HG03378 (cell line): ENCODE measurements around the gene ADAMTS13.
"Not testable (repeated sequence)": the region's sequence is repeated elsewhere in the genome, so short reads cannot be mapped to it uniquely, and the experiment has no call there.

Source experiments
- ATAC-seq: cut with Tn5 transposase; IDR thresholded peaks from one replicate; pipeline ENCODE4 v1.9.1; 2021; ENCODE audit warnings: mild to moderate bottlenecking, moderate library complexity; ENCODE audit not compliant: unreplicated experiment

Gene ADAMTS13

DNA sequence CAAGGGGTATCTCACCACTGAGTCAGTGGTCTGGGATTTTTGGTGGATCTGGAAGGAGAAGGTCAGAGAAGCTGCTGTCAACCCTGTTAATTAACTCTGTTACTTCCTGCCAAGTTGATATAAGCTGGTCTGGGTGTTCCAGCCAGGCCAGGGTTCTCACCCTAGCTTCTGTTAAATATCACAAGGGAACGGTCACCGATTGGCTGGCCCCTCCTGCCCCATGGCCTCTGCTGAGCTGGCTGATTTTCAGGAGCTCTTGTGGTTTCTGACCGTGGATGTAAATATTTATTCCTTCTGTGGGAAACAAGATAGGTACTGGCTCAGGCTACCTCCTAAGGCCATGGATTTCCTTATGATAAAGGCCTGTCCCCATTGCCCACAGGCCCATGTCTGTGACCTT, 1.0 kb downstream of the ADAMTS13 start:
- ATAC-seq, result no peak

DNA sequence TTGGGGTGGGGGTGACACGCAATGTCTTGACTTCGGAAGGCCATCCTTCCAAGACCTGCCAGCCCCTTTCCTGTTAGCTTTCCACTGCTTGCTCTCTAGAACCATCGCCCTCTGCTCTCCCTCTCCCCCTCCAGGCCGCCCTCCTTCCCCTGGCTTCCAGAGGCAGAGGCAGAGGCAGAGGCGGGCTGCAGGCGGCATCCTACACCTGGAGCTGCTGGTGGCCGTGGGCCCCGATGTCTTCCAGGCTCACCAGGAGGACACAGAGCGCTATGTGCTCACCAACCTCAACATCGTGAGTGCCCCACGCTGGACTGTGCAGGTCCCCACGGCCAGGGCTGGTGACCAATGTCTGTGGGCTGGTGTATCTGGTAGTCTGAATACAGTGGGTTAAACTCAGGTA, 2.0 kb downstream of the ADAMTS13 start:
- ATAC-seq, result no peak

DNA sequence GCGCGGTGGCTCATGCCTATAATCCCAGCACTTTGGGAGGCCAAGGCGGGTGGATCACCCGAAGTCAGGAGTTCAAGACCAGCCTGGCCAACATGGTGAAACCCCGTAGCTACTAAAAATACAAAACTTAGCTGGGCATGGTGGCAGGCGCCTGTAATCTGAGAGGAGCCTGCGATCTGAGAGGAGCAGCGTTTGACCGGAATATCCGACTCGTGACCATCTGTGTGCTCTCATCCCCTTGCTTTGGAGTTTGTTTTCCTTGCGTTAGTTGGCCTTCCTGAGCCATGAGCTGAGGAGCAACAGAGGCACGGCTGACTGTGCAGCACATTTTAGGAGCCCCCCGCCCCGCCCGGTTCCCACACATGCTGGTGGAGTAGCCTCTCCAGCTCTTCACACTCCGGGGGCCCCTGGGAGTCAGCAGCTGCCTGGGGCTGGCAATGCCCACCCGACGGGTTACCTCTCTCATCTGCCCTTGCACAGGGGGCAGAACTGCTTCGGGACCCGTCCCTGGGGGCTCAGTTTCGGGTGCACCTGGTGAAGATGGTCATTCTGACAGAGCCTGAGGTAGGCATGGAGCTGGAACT, 3.0 kb downstream of the ADAMTS13 start:
- ATAC-seq, result no peak

DNA sequence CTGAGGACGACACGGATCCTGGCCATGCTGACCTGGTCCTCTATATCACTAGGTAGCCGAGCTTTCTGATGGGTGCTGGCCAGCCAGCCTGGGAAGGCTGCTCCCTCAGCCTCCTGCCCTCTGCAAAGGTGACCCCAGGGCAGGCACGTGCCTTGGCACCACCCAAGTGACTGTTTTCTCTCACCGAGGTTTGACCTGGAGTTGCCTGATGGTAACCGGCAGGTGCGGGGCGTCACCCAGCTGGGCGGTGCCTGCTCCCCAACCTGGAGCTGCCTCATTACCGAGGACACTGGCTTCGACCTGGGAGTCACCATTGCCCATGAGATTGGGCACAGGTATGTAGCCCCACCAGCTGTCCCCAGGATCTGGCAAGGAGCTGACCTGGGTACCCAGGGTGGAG, 3.8 kb downstream of the ADAMTS13 start:
- ATAC-seq, result no peak

DNA sequence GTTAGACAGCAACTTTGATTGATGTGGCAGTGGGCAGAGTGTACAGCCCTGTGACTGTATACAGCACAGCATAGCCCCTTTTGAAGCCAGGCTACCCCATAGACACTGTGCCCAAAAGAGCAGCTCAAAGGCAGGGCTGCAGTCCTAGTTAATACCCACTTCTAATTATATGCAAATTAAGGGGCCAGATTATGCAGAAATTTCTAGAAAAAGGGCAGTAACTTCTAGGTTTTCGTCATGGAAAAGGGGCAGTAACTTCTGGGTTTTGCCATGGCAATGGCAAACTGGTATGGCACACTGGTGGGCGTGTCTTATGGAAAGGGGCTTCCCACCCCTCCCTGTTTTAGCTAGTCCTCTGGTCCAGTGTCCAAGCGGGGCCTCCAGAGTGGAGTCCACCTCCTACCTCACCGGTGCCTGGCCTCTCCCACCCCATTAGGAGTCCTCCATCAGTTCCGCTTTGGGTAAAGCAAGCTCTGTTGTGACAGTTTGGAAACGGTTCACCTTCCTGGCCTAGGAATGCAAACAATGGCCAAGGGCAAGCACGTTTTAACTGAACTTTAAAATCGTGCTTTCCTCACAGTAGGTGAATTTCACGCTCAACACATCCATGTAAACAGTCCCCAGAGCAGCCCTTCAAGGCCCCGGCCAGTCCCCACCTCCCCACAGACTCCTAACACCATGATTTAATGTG, 5.6 kb downstream of the ADAMTS13 start:
- ATAC-seq, result no peak

DNA sequence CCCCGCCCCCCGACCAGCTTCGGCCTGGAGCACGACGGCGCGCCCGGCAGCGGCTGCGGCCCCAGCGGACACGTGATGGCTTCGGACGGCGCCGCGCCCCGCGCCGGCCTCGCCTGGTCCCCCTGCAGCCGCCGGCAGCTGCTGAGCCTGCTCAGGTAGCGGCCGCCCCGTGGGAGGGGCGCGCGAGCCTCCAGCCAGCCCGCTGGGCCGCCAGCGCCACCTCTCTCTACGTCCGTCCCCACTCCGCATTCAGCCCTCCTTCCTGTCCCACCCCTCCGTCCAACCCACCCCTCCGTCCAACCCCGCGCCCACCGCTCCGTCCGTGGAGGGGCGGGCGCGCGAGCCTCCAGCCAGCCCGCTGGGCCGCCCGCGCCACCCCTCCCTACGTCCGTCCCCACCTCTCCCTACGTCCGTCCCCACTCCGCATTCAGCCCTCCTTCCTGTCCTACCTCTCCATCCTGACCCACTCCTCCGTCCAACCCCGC, 6.5 kb downstream of the ADAMTS13 start:
- no peak for ATAC-seq

DNA sequence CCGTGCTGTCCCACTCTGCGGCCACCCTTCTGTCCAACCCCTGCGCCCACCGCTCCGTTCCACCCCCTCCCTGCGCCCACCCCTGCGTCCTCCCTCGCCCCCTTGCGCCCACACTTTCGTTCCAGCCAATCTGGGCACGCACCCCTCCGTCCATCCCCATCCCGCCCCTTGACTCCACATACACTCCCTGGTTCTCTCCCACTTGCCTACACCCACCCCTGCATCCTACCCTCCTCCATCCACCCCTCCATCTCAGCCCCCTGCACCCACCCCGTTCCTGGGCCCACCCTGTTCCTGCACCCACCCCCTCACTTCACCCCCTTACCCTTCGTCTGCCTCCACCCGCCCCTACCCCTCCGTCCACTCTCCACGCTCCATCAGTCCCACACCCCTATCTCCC, 7.0 kb downstream of the ADAMTS13 start:
- ATAC-seq, result no peak

DNA sequence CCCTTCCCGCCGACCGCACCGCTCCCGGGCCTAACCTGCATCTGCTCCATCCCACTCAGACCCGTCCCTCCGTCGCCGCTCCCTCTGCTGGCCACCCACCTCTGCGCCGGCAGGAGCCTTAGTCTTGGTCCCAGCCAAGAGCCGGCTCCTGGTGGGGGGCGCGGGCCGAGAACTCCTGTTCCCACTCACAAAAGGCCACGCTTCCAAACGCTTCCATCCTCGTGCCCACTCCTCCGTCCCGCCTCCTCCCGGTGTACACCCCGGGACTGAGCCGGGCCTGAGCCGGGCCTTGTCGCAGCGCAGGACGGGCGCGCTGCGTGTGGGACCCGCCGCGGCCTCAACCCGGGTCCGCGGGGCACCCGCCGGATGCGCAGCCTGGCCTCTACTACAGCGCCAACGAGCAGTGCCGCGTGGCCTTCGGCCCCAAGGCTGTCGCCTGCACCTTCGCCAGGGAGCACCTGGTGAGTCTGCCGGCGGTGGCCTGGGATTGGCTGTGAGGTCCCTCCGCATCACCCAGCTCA, 7.5 kb downstream of the ADAMTS13 start:
- ATAC-seq, result no peak

DNA sequence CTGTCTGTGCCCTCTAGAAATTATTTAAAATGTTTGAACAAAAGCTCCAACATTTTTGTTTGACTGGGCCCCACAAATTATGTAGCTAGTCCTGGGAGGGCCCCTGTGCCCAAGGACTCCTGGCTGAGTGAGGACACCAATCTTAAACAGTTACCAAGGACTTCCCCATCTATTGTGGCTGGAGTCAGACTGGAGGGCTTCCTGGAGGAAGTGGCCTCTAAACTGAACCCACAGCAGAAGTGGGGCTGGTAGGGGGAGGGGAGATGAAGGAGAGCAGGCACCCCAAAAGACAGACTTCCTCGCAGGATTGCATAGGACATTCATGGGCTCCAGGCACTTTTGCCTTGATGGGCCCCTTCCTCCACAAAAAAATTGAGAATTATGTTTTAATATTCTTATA, 8.1 kb downstream of the ADAMTS13 start:
- ATAC-seq, result no peak

DNA sequence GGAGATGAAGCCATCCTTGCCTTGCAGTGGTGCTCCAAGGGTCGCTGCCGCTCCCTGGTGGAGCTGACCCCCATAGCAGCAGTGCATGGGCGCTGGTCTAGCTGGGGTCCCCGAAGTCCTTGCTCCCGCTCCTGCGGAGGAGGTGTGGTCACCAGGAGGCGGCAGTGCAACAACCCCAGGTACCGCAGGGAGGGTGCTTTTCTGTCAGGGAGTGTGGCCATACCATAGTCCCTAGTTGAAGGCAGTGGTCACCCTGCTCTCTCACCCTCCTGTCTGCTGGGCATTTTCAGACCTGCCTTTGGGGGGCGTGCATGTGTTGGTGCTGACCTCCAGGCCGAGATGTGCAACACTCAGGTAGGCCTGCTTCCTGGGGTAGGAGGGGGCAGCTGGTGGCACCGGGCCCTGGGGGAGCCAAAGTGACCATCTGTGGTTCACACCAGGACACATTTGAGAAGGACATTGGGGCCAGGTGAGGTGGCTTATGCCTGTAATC, 11.2 kb downstream of the ADAMTS13 start:
- no peak for ATAC-seq

DNA sequence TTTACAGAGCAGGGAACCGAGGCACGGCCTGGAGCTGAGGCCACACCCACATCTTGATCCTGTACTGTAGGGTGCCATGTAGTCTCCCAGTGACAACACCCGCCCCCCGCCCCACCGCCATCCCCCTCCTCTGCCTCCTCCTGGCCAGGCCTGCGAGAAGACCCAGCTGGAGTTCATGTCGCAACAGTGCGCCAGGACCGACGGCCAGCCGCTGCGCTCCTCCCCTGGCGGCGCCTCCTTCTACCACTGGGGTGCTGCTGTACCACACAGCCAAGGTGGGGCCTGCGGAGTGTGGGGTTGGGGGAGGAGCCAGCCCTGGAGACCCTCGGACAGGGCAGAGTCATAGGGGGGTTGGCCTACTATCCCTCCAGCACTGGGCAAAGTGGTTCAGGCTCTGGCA, 14.5 kb downstream of the ADAMTS13 start:
- ATAC-seq, result no peak

DNA sequence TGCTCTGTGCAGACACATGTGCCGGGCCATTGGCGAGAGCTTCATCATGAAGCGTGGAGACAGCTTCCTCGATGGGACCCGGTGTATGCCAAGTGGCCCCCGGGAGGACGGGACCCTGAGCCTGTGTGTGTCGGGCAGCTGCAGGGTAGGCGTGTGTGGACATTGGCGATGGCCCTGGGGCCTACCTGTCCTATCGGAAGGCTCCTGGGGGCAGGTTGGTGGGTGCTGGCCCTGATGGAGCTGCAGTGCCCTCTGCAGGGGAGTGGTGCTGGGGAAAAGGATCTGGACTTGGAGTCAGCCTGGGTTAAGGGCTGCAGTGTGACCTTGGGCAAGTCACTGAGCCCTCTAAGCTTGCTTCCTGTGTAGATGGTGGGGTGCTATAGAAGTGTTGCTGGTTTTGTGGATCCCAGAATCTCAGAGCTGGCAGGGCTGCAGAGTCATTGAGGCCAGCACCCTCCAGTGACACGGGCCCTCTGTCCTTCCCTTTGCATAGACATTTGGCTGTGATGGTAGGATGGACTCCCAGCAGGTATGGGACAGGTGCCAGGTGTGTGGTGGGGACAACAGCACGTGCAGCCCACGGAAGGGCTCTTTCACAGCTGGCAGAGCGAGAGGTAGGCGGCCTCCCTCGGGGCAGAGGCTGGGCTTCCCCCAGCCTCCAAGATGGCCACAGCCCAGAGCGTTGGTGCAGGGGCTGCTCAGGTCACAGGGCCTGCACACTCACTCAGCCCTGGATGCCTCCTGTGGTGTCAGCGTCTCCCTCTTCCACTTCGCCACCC, 15.8 kb downstream of the ADAMTS13 start:
- ATAC-seq, result no peak

DNA sequence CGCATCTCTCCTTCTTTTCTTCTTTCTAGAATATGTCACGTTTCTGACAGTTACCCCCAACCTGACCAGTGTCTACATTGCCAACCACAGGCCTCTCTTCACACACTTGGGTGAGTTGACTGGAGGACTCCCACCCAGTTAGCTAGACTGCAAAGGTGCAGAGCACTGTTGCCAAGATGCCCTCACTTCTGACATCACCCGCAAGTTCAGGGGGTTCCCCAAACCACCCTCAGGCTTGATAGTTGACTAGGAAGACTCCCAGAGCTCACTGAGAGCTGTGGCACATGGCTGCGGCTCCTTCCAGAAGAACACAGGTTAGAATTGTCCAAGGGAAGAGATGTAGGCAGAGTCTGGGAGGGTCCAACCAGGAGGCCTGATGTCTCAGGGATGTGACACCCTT, 17.2 kb downstream of the ADAMTS13 start:
- no peak for ATAC-seq

DNA sequence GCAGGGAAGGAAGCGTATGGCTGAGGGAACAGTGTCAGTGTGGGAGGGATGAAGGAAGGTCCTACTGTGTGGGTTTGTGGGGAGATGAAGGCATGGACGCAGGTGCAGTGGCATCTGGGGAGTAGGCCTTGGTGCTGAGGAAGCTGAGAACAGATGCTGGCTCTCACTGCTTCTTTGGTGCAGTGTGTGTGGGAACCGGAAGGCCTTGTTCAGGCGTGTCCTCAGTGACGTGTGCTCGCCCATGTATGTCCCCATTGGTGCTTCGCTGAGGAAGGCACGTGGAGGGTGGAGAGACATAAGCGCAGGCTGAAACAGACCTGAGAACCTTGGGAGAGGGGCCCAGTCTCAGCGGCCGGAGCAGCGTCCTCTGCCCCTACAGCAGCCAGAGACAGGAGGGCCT, 18.7 kb downstream of the ADAMTS13 start:
- ATAC-seq, result peak; percentile 46

DNA sequence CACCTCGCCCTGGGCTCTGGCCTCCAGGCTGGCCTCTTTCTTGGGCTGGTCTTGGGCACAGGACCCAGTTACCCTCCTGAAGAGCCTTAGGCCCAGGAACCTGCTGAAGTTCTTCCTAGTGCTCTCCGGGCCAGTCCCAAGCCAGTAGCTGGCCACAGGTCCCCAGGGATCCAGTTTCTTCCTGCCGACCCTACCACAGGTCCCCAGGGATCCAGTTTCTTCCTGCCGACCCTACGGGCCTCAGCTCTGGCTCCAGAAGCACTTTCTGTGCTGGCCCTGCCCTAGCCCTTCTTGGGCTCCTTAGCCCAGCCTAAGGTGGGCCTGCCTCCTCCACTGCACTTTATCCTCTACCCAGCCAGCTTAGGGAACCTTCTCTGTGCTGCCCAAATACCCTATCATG, 19.4 kb downstream of the ADAMTS13 start:
- no peak for ATAC-seq

DNA sequence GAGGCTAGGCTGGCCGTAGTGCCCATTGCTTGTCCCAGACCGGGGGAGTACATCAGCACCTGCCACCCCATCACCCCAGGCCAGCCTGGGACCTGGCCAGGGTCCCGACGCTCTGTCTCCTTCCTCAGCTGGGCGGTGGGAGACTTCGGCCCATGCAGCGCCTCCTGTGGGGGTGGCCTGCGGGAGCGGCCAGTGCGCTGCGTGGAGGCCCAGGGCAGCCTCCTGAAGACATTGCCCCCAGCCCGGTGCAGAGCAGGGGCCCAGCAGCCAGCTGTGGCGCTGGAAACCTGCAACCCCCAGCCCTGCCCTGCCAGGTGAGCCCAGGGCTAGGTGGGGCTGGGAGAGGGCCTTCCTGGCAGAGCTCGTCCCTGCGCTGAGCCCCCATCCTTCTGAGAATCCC, 21.1 kb downstream of the ADAMTS13 start:
- ATAC-seq, result no peak

DNA sequence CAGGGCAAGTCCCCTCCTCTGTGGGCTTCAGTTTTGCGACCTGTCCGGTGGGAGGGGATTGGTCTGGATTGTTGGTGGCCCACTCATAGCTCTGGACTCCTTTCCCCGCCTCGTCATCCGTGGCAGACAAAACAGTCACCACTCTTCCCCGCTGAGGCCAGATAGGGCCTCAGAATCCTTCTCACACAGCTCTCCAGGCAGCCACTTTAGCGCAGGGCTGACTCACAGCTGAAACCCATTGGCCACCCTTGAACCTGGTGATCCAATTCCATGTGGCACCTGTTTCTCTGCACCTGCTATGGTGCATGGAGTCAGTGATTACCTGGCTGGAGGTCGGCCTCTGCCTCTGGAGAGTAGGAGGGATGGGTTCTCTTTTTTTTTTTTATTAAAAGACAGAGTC, 21.8 kb downstream of the ADAMTS13 start:
- ATAC-seq, result no peak

DNA sequence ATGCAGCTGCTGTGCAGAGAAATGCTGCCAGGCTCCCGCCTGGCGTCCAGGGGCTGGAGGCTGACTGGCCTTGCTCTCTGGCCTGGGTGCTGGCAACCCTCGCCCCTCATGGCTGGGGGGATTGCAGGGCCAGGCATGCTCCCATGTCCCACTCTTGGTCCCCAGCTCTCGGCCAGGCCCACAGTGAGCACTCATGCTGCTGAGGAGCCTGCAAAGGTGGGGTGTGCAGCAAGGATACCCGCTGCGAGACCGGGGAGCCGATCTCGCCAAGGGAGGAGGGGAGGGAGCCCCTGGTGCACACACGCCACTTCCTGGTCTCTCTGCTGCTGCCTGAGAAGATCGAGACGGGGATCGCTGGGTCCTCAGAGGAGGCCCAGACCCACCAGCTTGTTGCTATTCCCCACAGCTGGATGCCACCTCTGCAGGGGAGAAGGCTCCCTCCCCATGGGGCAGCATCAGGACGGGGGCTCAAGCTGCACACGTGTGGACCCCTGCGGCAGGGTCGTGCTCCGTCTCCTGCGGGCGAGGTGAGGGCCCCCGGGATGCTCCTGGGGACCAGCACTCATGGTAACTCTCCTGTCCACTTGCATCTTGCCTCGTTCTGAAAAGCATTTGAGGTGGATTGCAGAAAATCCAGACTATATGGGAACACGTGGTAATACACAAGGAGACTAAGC, 23.3 kb downstream of the ADAMTS13 start:
- ATAC-seq, result no peak

DNA sequence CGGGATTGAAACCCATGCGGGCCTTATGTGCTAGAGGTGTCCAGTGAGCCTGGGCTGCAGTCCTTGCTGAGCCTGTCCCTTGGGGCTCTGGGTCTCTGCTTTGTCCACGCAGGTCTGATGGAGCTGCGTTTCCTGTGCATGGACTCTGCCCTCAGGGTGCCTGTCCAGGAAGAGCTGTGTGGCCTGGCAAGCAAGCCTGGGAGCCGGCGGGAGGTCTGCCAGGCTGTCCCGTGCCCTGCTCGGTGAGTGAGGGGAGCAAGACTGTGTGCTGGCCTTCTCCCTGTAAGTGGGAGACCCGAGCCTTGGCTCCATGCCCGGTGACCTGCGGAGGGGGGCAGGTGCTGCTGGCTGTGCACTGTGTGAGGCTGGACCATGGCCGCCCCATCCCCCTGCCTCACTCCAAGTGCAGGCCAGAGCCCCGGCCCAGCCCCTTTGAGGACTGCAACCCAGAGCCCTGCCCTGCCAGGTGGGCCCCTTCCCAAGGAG, 26.4 kb downstream of the ADAMTS13 start:
- no peak for ATAC-seq

DNA sequence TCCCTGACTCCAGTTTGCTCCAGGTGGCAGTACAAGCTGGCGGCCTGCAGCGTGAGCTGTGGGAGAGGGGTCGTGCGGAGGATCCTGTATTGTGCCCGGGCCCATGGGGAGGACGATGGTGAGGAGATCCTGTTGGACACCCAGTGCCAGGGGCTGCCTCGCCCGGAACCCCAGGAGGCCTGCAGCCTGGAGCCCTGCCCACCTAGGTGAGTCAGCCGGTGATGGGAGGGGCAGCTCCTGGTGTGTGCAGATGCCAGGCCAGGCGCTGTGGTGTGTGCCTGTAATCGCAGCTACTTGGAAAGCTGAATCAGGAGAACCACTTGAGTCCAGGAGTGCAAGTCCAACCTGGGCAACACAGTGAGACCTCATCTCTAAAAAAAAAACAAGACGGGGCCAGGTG, 27.6 kb downstream of the ADAMTS13 start:
- no peak for ATAC-seq

DNA sequence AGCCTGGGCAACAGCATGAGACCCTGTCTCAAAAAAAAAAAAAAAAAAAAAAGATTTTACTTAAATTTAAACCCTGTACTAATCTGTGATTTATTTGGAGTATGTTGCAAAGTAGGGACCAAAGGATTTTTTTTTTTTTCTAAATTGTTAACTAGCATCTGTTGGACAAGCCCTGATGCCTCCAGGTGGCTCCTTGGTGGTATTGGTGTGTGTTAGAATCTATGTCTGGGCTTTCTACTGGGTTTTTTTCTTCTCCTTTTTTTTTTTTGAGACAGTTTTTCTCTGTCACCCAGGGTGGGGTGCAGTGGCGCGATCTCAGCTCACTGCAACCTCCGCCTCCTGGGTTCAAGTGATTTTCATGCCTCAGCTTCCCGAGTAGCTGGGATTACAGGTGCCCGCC, 29.7 kb downstream of the ADAMTS13 start:
- ATAC-seq, result not testable (repeated sequence)
